Testis (tissue), 3 donors: ENCODE measurements around the gene ENPP7. TPM values are rescaled to one million over a fixed set of nuclear protein-coding genes. Genes with fewer than 3 reads are reported as not detected.

Source experiments
- DNase-seq: peaks from one replicate; pipeline ENCODE4 v3.0.0-alpha.2; 2019
- H3K27ac ChIP-seq, 2 donors: fragments of 200-600 bp; sonication (generic); one replicate each; pipeline ENCODE4 v1.5.1; 2019
- H3K27me3 ChIP-seq: fragments of 200-600 bp; sonication (generic); one replicate; pipeline ENCODE4 v1.5.1; 2019
- H3K36me3 ChIP-seq: fragments of 200-600 bp; sonication (generic); one replicate; pipeline ENCODE4 v1.5.1; 2017; ENCODE audit warnings: low read depth; ENCODE audit errors: missing control alignments
- H3K4me1 ChIP-seq: fragments of 200-600 bp; sonication (generic); one replicate; pipeline ENCODE4 v1.5.1; 2019
- H3K4me3 ChIP-seq, 2 donors: fragments of 200-600 bp; sonication (generic); one replicate each; pipeline ENCODE4 v1.5.1; 2017 to 2019
- H3K9me3 ChIP-seq: fragments of 200-600 bp; sonication (generic); one replicate; pipeline ENCODE4 v1.5.1; 2017
- POLR2A ChIP-seq: fragments of 450-650 bp; IDR thresholded peaks from one replicate; pipeline ENCODE4 v1.6.1; 2017; ENCODE audit warnings: antibody characterized with exemption, mild to moderate bottlenecking, moderate library complexity
- WGBS, 2 donors: methylation state at CpG; one replicate each; pipeline ENCODE4 v1.1.5; 2018; 5-methylcytosine and 5-hydroxymethylcytosine counted together
- intact Hi-C: fragments of 100-400 bp; cut with DNase I; formaldehyde crosslinking; loops from one replicate; pipeline ENCODE4 v1.15.1; 2023; ENCODE audit warnings: low total_unique reads
- polyA plus RNA-seq: library from polyadenylated mRNA; stranded (reverse); fragments of 350-450 nt; fragmentation: Illumina TruSeq; extraction: RNeasy Lipid Tissue Mini Kit (QIAGEN cat#74804); gene quantifications from one replicate; pipeline ENCODE4 v1.2.3, GENCODE V29; 2014; ENCODE audit warnings: low read depth, low replicate concordance; ENCODE audit not compliant: insufficient read depth
- total RNA-seq, 2 donors: library from RNA; depleted of rRNA; stranded (reverse); fragments of >200 nt; gene quantifications; one replicate each; pipeline ENCODE4 v1.2.3, GENCODE V29; 2016
- TF ChIP-seq, protein P1 (sequence below), 3 experiments: fragments of 450-650 bp in 2 of 3; fragments of 200-600 bp in 1 of 3; sonication (generic) in 1 of 3; IDR thresholded peaks; one replicate each; pipeline ENCODE4 v1.5.1; 2016 to 2019; ENCODE audit warnings: antibody characterized with exemption in 3 of 3, mild to moderate bottlenecking in 2 of 3, moderate library complexity in 1 of 3

The ENPP7 gene
- total and polyA plus RNA-seq, 3 donors from 2014 or later, result 0.12 to 0.24 TPM; not detected in 1

DNA sequence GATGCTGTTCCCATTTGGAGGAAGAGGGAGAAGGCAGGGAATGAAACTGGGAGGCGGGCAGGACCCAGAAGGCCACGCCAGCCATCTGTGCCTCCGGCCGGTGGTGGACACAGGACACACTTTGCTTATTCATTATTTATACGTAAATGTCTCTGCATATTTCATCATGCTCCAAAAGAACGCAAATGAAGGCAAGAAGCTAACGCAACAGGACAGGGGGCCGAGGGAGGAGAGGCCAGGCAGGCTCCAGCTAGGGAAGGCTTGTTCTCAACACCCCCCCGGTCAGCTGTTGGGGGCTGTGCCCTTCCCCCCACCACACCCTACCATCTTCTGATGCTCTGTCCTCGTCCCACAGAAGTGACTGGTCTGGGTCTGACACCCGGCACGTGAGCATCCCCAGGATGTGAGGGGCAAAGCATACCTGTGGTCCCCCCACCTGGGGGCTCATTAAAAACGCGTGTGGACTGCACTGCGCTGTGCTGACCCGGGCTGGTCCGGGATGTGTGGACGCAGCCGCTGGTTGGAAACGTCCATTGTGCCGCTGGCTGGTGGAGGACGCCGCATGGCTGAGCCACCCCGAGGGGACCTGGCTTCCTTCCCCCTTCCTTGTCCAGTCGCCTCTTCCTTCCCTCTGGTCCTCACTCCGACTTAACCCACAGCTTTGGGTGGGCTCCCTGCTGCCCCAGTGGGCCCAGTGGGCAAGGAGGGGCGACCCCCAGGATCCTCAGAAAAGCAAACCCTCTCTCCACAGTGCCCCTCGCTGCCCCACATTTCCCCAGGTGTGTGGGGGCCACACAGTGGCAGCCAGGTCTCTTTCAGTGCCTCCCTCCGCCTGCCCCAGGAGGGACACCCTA lies 46.4 kb upstream of the ENPP7 start:
- Histone ChIP-seq H3K36me3 (no peaks in the 10 kb centered on the region), H3K9me3 (no peaks in the 10 kb centered on the region), H3K27ac (no peak overlapping the region), H3K27me3 (no peaks in the 10 kb centered on the region), H3K4me1 (no peaks in the 10 kb centered on the region), H3K4me3 (no peak overlapping the region)
- no peak for TF ChIP-seq POLR2A
- TF ChIP-seq, protein P1, sequence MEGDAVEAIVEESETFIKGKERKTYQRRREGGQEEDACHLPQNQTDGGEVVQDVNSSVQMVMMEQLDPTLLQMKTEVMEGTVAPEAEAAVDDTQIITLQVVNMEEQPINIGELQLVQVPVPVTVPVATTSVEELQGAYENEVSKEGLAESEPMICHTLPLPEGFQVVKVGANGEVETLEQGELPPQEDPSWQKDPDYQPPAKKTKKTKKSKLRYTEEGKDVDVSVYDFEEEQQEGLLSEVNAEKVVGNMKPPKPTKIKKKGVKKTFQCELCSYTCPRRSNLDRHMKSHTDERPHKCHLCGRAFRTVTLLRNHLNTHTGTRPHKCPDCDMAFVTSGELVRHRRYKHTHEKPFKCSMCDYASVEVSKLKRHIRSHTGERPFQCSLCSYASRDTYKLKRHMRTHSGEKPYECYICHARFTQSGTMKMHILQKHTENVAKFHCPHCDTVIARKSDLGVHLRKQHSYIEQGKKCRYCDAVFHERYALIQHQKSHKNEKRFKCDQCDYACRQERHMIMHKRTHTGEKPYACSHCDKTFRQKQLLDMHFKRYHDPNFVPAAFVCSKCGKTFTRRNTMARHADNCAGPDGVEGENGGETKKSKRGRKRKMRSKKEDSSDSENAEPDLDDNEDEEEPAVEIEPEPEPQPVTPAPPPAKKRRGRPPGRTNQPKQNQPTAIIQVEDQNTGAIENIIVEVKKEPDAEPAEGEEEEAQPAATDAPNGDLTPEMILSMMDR (IDR thresholded peaks at IDR 0.05), result no peak
- no peak for DNase-seq
- intact Hi-C loops, result no loop called here
- WGBS, 2 donors, result 87% methylated on average over 28 to 29 of the region's 29 CpGs

DNA sequence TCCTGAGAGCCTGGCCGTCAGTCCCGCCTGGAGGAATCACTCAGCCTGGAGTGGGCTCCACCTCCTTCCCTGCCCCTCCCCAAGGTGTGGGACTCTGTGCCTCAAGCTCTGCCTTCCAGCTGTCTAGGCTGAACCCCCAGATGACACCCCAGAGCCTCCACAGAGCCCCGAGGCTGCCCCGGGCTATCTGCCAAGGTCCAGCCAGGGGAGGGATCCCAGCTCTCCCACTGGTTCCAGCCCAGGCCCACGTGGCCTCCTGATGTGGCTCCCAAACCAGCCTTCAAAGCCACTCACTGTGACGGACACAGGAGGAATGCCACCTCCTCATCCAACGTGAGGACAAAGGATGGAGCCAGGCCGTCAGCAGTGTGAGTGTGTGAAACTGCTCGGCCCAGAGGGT lies 45.6 kb upstream of the ENPP7 start:
- no peak overlapping the region for H3K27ac ChIP-seq
- intact Hi-C loops, result no loop called here
- TF ChIP-seq, protein P1 (IDR thresholded peaks at IDR 0.05), result no peak
- no peak for TF ChIP-seq POLR2A
- no peaks in the 10 kb centered on the region for H3K9me3 ChIP-seq
- no peaks in the 10 kb centered on the region for H3K27me3 ChIP-seq
- 69 to 90% methylated on average over 7 to 9 of the region's 9 CpGs for WGBS, 2 donors
- H3K4me1 ChIP-seq, result no peaks in the 10 kb centered on the region
- H3K36me3 ChIP-seq, result no peaks in the 10 kb centered on the region
- no peak for DNase-seq
- no peak overlapping the region for H3K4me3 ChIP-seq

DNA sequence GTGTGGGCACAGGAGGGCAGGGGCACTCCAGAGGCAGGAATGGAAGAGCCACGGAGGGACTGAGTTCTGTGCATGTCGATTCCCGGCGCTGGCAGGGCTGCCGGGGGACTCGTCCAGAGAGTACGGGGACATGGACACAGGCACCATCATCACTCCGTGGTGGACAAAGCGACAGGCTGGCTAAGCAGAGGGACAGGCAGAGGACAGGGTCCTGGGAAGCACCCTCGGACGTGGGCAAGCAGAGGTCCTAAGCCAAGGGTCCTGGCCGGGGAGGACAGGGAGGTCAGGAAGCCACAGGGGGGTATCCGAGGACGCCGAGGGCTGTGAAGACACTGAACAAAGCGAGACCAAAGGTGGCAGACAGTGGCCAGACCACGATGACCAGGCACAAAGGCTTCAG lies 44.3 kb upstream of the ENPP7 start:
- TF ChIP-seq POLR2A, result no peak
- TF ChIP-seq, protein P1 (IDR thresholded peaks at IDR 0.05), result no peak
- peaks cover 8% of the 10 kb centered on the region for H3K4me1 ChIP-seq
- no peak overlapping the region for H3K4me3 ChIP-seq
- H3K27ac ChIP-seq, result no peak overlapping the region
- 90% methylated on average over 17 of the region's 17 CpGs for WGBS, 2 donors
- DNase-seq, result no peak
- no peaks in the 10 kb centered on the region for H3K9me3 ChIP-seq
- no peaks in the 10 kb centered on the region for H3K36me3 ChIP-seq
- intact Hi-C loops, result no loop called here
- H3K27me3 ChIP-seq, result no peaks in the 10 kb centered on the region

DNA sequence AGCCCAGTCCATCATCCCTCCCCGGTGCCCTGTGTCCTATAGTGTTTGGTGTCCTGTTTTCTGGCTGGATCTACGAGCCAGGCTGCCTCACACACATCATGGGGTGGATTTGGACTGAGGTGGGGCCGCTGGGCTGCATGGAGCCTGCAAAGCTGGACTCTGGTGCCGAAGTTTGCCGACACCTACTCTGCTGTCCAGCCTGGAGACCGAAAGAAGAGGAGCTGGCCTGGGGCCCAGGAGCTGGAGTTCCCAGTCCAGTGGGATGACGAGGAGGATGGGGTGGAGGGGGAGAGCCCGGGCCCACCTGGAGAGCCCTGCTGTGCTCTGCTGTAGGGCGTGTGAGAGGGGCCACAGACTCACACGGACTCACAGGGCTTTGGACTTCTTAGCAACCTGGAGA lies 40.3 kb upstream of the ENPP7 start:
- TF ChIP-seq, protein P1 (IDR thresholded peaks at IDR 0.05), result no peak
- no peak for TF ChIP-seq POLR2A
- peak; percentile 49 for DNase-seq
- H3K27ac ChIP-seq, result no peak overlapping the region
- H3K36me3 ChIP-seq, result no peaks in the 10 kb centered on the region
- 60% methylated on average over 10 of the region's 10 CpGs for WGBS, 2 donors
- no peaks in the 10 kb centered on the region for H3K27me3 ChIP-seq
- peaks cover 20% of the 10 kb centered on the region for H3K4me1 ChIP-seq
- H3K4me3 ChIP-seq, result no peak overlapping the region
- no peaks in the 10 kb centered on the region for H3K9me3 ChIP-seq
- intact Hi-C loops, result no loop called here
